Renal cortical epithelial cell (primary cell): ENCODE measurements around the gene FYB1. TPM values are rescaled to one million over a fixed set of nuclear protein-coding genes. Genes with fewer than 3 reads are reported as not detected.

Experiments used
- DNase-seq: peaks from one replicate; pipeline ENCODE4 v3.0.0-alpha.2; 2011; ENCODE audit warnings: low read depth
- total RNA-seq: library from RNA; depleted of rRNA; stranded (reverse); fragments of >200 nt; gene quantifications from 2 replicates; pipeline ENCODE4 v1.2.3, GENCODE V29; 2014

Gene FYB1
- total RNA-seq, 1 donor from 2014 or later = 0.25 TPM

GRCh38 chr5:39091940-39092580 lies 127.3 kb downstream of the FYB1 start:
- no peak for DNase-seq

- DNase-seq = no peak
Observed at GRCh38 chr5:39083968-39084367, 135.4 kb downstream of the FYB1 start.

GRCh38 chr5:39082995-39083394 lies 136.4 kb downstream of the FYB1 start:
- DNase-seq = no peak

GRCh38 chr5:39080597-39081204 lies 138.7 kb downstream of the FYB1 start:
- DNase-seq = peak; percentile 79

GRCh38 chr5:39080168-39080567 lies 139.2 kb downstream of the FYB1 start:
- DNase-seq = peak; percentile 57

GRCh38 chr5:39079147-39079546 lies 140.2 kb downstream of the FYB1 start:
- DNase-seq = no peak

- DNase-seq = peak; percentile 76
Observed at GRCh38 chr5:39076757-39077728, 142.3 kb downstream of the FYB1 start.

GRCh38 chr5:39076101-39076756 lies 143.1 kb downstream of the FYB1 start:
- DNase-seq = no peak

GRCh38 chr5:39074017-39074814 lies 145.1 kb downstream of the FYB1 start, which contains the start of gene RICTOR:
Gene RICTOR (minus strand): TSS chr5:39074399. CDS start chr5:39074377, 22 bp downstream.
- DNase-seq = peak; percentile 64

GRCh38 chr5:39073767-39074016 lies 145.7 kb downstream of the FYB1 start:
- no peak for DNase-seq

- DNase-seq = peak; percentile 50
Observed at GRCh38 chr5:39072925-39073766, 146.2 kb downstream of the FYB1 start.

- DNase-seq = no peak
Observed at GRCh38 chr5:39068099-39068498, 151.3 kb downstream of the FYB1 start.

- DNase-seq = no peak
Observed at GRCh38 chr5:39064450-39064849, 154.9 kb downstream of the FYB1 start.

- peak; percentile 86 for DNase-seq
Observed at GRCh38 chr5:39063037-39063436, 156.3 kb downstream of the FYB1 start.

- DNase-seq = no peak
Observed at GRCh38 chr5:39062530-39062929, 156.8 kb downstream of the FYB1 start.

- DNase-seq = no peak
Observed at GRCh38 chr5:39062104-39062503, 157.3 kb downstream of the FYB1 start.

- DNase-seq = no peak
Observed at GRCh38 chr5:39059064-39059463, 160.3 kb downstream of the FYB1 start.

GRCh38 chr5:39058178-39058921 lies 161.0 kb downstream of the FYB1 start:
- no peak for DNase-seq

- no peak for DNase-seq
Observed at GRCh38 chr5:39057734-39058133, 161.6 kb downstream of the FYB1 start.
